SU-DHL-6 (cell line): Measurements from ENCODE around the gene KRTAP12-3.

Experiments used
- H2AFZ ChIP-seq: fragments of 200-600 bp; sonication (generic); 2 replicates; pipeline ENCODE4 v1.6.1; 2014; ENCODE audit warnings: low read depth, mild to moderate bottlenecking, moderate library complexity, mixed read lengths, antibody characterized with exemption, low read length; ENCODE audit not compliant: severe bottlenecking
- H3F3A ChIP-seq: fragments of 200-600 bp; shearing (Covaris generic); 2 replicates; pipeline ENCODE4 v1.6.0; 2016; ENCODE audit warnings: antibody characterized with exemption, mild to moderate bottlenecking; ENCODE audit not compliant: insufficient read depth
- H3K27ac ChIP-seq: fragments of 200-600 bp; sonication (generic); 2 replicates; pipeline ENCODE4 v1.5.1; 2016; ENCODE audit warnings: low read depth, mild to moderate bottlenecking, low read length, moderate library complexity, mixed read lengths
- H3K27me3 ChIP-seq: fragments of 200-600 bp; sonication (generic), shearing (Covaris generic); 2 replicates; pipeline ENCODE4 v1.6.0; 2014; ENCODE audit warnings: mild to moderate bottlenecking, low read length
- H3K36me3 ChIP-seq: fragments of 200-600 bp; sonication (generic); 2 replicates; pipeline ENCODE4 v1.6.1; 2014; ENCODE audit warnings: mild to moderate bottlenecking, low read length, mixed read lengths
- H3K4me2 ChIP-seq: fragments of 300-600, 200-600 bp; shearing (Covaris generic), sonication (generic); 2 replicates; pipeline ENCODE4 v1.6.0; 2014; ENCODE audit warnings: low read length, low read depth, mild to moderate bottlenecking; ENCODE audit not compliant: poor library complexity, severe bottlenecking
- H3K4me3 ChIP-seq: fragments of 200-600 bp; sonication (generic); 2 replicates; pipeline ENCODE4 v1.5.1; 2014; ENCODE audit warnings: antibody characterized with exemption, low read length, mild to moderate bottlenecking, mixed read lengths; ENCODE audit not compliant: insufficient read depth, poor library complexity, severe bottlenecking
- H3K79me2 ChIP-seq: fragments of 200-600 bp; sonication (generic); 2 replicates; pipeline ENCODE4 v1.6.1; 2014; ENCODE audit warnings: mild to moderate bottlenecking, low read length, moderate library complexity; ENCODE audit not compliant: insufficient read depth
- H3K9ac ChIP-seq: fragments of 200-600 bp; sonication (generic); 2 replicates; pipeline ENCODE4 v1.7.0; 2014; ENCODE audit warnings: mild to moderate bottlenecking, low read length
- H3K9me2 ChIP-seq: fragments of 200-600 bp; sonication (generic); replicated peaks from 2 replicates; pipeline ENCODE4 v1.6.1; 2014; ENCODE audit warnings: low read length; ENCODE audit not compliant: insufficient read depth
- H3K9me3 ChIP-seq: fragments of 200-600 bp; sonication (generic); 2 replicates; pipeline ENCODE4 v1.6.1; 2014; ENCODE audit warnings: low read length, mixed read lengths; ENCODE audit not compliant: insufficient read depth
- H4K20me1 ChIP-seq: fragments of 200-600 bp; sonication (generic); 2 replicates; pipeline ENCODE4 v1.6.1; 2014; ENCODE audit warnings: low read depth, mild to moderate bottlenecking, antibody characterized with exemption, low read length, moderate library complexity, mixed read lengths
- CTCF ChIP-seq: fragments of 200-600 bp; sonication (generic); IDR thresholded peaks from one replicate; pipeline ENCODE4 v1.5.1; 2017; ENCODE audit warnings: antibody characterized with exemption, mild to moderate bottlenecking, low read length, moderate library complexity; ENCODE audit not compliant: insufficient read depth, poor library complexity, severe bottlenecking
- EZH2phosphoT487 ChIP-seq: fragments of 200-600 bp; sonication (generic), shearing (Covaris generic); conservative IDR thresholded peaks from 2 replicates; pipeline ENCODE4 v1.6.1; 2018; ENCODE audit warnings: mild to moderate bottlenecking, antibody characterized with exemption, low read length, moderate library complexity, mixed read lengths

Gene KRTAP12-3

GRCh38 chr21:44615911-44616590 is 41.7 kb upstream of the KRTAP12-3 start:
- Histone ChIP-seq H3K79me2 (no peaks in the 10 kb centered on the region), H3F3A (no peaks in the 10 kb centered on the region), H3K27me3 (no peaks in the 10 kb centered on the region), H3K9ac (no peak overlapping the region), H4K20me1 (no peaks in the 10 kb centered on the region), H3K9me2 (no peaks in the 10 kb centered on the region), H2AFZ (no peak overlapping the region), H3K36me3 (no peaks in the 10 kb centered on the region), H3K9me3 (no peaks in the 10 kb centered on the region; the same call in 1 of the 2 replicates), H3K4me3 (no peak overlapping the region), H3K4me2 (no peak overlapping the region), H3K27ac (no peak overlapping the region)
- TF ChIP-seq EZH2phosphoT487 (no peak), CTCF (no peak)

- H4K20me1 ChIP-seq = no peaks in the 10 kb centered on the region
- no peak overlapping the region for H2AFZ ChIP-seq
- no peaks in the 10 kb centered on the region for H3F3A ChIP-seq
- H3K36me3 ChIP-seq = no peaks in the 10 kb centered on the region
- H3K79me2 ChIP-seq = no peaks in the 10 kb centered on the region
- no peak overlapping the region for H3K27ac ChIP-seq
- H3K4me3 ChIP-seq = no peak overlapping the region
- TF ChIP-seq EZH2phosphoT487 (no peak), CTCF (no peak)
- H3K4me2 ChIP-seq = no peak overlapping the region
- no peaks in the 10 kb centered on the region for H3K9me2 ChIP-seq
- H3K9me3 ChIP-seq = no peaks in the 10 kb centered on the region; the same call in 1 of the 2 replicates
- no peak overlapping the region for H3K9ac ChIP-seq
- H3K27me3 ChIP-seq = no peaks in the 10 kb centered on the region
Observed at GRCh38 chr21:44616591-44616926, 41.2 kb upstream of the KRTAP12-3 start.

- no peak overlapping the region for H3K4me3 ChIP-seq
- H3K9ac ChIP-seq = no peak overlapping the region
- H3K27me3 ChIP-seq = no peaks in the 10 kb centered on the region
- no peaks in the 10 kb centered on the region for H3F3A ChIP-seq
- H3K27ac ChIP-seq = no peak overlapping the region
- TF ChIP-seq EZH2phosphoT487 = no peak
- TF ChIP-seq CTCF = no peak
- no peaks in the 10 kb centered on the region for H3K36me3 ChIP-seq
- no peak overlapping the region for H3K4me2 ChIP-seq
- no peaks in the 10 kb centered on the region for H3K79me2 ChIP-seq
- H3K9me2 ChIP-seq = no peaks in the 10 kb centered on the region
- H3K9me3 ChIP-seq = no peaks in the 10 kb centered on the region; the same call in 1 of the 2 replicates
- no peak overlapping the region for H2AFZ ChIP-seq
- H4K20me1 ChIP-seq = no peaks in the 10 kb centered on the region
Observed at GRCh38 chr21:44617071-44617501, 40.6 kb upstream of the KRTAP12-3 start.
